ENCODE measurements around the gene TNIK.

TNIK gene

DNA sequence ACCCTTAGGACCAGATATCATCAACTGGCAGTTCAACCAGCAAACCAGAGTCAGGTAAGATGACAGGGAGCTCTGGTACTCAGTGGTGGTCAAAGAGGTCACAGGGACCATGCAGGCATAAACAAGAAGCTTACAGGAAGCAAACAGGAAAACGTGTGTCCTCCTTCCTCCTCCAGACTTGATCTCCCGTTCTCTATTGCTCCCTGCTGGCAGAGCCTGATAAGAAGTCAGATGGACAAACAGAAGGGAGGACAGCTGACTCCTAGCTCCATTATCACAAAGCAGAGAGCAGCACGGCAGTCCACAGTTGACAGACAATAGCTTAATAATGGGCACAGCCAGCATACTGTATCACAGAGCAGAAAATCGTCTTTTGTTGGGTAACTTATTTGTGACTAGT lies 277.2 kb downstream of the TNIK start:
- no peak for DNase-seq

DNA sequence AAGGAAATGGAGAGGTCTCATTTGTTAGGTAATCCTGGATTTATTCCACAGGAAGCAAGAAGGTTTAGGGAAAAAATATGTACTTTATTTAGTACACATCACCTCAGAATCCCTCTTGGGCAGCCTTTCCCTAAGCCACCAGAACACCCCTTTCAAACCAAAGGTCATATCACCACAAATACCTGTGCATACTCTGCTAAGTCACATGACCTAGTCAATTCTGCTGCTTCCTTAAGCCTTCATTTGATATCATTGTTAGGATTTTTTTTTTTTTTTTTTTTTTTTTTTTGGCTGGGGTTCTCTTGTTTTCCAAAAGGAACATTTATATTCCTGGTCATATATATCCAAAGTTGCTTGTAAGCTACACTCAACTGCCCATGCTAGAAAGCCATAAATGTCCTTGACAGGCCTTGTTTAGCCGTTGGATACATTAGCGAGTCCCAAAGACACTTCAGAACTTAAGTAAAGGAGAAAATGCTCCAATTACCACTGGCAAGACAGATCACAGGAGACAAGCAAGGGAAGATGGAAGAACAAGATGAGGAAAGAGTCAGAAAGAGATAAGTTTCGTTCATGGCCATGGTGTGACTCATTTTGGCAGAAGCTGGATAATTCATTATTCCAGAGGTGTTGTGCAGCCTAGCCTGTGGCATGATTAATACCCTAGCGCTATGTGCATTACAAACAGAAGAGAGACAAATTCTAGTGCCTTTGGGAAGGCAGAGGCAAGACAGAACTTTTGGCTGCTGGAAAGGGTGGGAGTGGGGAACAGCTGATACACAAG lies 278.1 kb downstream of the TNIK start:
- DNase-seq = no peak

DNA sequence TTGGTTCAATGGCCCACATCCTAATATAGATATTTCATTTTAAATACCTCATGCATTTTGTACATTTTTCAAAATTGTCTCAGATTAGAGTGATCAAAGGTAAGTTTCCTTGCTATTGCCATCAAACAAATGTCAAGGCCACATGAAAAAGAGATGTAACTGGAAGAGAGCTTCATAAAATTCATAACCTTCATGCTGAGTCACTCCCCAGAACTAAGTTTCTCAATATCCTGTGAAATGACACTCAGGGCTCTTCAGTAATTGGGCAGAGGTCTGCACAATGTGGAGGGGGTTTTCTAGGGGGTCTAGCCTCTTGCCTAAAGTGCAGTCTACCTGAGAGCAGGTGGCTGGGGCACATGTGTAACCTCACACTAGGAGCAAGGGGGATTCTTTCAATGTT lies 281.5 kb downstream of the TNIK start:
- peak; percentile 35 to 42 for DNase-seq

DNA sequence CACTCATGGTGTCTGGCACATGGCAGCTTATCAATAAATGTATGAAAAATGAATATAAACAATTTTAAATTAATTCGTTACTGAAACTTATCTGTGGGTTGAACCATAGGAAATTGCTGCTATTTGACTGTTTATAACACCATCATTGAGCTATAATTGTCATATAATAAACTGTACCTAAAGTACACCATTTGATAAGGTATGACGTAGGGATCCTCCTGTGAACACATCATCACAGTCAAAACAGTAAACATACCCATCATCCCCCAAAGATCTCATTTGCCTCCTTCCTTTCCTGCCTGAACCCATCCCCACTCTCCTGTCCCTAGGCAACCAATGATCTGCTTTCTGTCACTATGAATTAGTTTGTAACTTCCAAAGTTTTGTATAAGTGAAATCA lies 282.7 kb downstream of the TNIK start:
- DNase-seq = no peak

DNA sequence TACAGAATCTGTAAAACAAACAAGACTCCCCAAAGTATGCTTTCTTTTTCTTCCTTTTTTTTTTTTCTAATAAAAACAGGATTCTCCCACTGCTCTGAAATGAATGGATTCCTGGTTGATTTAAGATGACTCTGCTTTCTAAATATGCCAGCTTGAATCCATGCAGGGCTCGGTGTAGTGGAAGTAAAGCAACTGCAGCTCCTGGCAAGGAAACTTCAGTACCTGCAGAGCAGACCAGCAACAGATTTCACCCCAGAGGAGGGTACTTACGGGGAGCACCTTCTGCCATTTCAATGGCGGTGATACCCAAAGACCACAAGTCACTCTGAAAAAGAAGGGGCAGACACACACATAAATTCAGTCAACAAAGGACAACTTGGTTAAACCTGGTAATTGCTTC lies 283.1 kb downstream of the TNIK start:
- DNase-seq = no peak

- no peak for DNase-seq
Observed at GRCh38 chr3:171176244-171176933, 283.8 kb downstream of the TNIK start.

DNA sequence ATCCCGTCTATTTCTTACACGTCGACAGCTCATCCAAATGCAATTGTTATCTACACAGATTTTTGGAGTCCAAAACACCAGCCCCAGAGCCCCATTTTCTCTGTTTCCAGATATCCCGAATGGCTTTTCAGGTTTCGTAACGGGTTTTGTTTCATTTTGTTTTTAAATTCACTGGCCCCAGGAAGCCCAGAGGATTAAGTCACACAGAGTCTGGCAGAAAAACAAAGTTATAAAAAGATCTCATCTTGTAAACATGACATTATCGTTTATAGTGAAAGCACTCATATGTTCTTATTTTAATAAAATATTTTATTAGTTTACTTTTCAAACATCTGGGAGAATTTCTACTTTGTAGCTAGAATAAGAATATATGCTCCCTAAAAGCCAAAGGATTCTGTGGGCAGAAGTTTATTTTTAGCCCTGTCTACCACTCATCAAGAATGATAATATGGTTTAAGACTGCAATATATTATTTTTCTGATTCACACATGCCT lies 284.4 kb downstream of the TNIK start:
- DNase-seq = no peak

GRCh38 chr3:171173736-171174135 lies 286.5 kb downstream of the TNIK start:
- DNase-seq = no peak

DNA sequence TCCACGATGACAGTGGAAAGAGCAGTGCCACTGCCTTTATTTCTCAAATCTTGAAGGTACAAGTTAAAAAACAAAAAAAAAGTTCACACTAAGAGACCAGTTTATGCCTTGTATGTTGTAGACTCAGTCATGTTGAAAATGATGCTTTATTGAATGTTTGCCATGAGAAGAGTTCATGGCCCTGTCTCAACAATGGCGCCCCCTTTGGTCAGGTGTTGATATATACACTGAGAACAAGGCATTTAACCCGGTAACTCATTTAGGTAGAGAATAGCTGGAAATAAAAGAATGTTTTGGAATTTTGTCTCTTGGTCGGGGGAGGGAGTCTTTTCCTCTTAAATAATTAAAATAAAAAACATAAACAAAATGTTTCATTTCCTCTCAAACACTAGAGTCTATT lies 288.1 kb downstream of the TNIK start:
- no peak for DNase-seq

DNA sequence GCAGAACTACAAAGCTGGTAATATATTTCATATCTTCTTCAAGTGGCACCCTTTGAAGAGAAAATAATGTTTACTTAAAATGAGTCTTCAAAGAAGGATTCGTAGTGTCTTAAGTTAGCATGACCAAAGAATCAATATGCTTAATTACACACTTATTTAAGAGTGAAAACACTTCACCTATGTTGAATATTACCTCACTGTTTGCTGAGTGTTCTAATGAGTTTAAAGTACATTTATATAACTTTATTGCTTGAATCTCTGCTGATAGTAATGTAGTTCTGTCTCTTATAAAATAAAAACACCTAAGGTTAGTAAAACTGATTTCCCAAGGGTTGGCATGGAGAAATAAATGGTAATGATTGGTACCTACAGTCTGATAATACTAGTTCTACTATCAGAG lies 290.3 kb downstream of the TNIK start:
- no peak for DNase-seq

GRCh38 chr3:171169443-171169842 lies 290.8 kb downstream of the TNIK start:
- no peak for DNase-seq

- DNase-seq = no peak
Observed at GRCh38 chr3:171168551-171168950, 291.7 kb downstream of the TNIK start.

- DNase-seq = no peak
Observed at GRCh38 chr3:171168086-171168485, 292.1 kb downstream of the TNIK start.

DNA sequence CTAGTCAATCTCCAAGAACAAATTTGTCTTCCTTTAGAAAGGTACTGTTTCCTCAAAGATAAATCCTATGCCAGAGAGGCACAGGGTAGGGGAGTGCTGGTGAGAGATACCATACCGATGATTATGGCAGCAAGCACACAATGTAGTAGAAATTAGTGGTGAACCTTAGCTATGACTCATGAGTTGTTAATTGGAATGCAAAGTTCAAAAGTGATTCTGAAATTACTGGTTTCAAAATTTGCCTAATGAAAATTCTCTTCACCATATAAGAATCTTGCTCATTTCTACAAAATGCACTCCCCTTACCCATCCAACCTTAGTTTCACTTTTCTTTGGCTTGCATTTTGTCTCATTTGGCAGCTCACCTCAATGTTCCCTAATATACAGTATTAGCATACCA lies 294.2 kb downstream of the TNIK start:
- no peak for DNase-seq

DNA sequence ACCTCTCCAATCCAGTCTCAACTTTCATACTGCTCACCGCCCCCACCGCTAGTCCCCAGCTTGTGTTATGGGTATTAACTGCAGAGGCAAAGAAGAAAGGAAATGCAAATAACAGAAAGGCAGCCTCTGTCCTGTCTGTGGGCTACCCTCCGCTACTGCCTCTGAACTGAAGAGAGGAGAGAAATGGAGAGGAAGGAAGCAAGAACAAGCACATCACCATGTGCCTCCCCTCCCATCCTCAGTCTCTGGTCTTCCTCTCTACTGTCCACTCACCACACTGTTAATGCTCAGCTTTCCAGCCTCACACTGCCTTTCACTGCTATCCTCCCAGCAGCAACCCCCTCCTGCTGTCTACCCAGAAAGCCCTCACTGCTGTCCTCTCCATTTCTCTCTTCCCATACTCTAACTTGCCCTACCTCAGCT lies 294.7 kb downstream of the TNIK start:
- no peak for DNase-seq

DNA sequence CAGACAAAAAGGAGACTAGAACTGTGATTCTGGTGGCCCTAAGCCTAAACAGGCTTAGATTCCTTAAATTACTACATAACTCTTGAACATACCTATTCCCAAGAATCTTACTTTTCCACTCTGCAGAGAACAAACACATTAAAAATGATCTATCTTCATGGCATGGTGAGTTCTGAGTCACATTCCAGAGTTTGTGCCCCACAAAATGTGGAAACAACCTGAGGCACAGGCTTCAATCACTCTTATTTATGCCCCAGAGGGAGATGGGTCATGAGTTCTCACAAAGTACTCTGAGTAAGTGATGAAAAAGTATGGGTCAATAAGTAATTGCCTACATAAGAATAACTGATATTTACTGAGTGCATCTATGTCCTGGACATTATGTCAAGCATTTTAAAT lies 296.1 kb downstream of the TNIK start:
- no peak for DNase-seq

GRCh38 chr3:171163101-171164066 lies 296.8 kb downstream of the TNIK start:
- peak; percentile 52 to 62 for DNase-seq

GRCh38 chr3:171160325-171160724 lies 299.9 kb downstream of the TNIK start:
- no peak for DNase-seq

- DNase-seq = no peak
Observed at GRCh38 chr3:171159822-171160157, 300.4 kb downstream of the TNIK start.

DNA sequence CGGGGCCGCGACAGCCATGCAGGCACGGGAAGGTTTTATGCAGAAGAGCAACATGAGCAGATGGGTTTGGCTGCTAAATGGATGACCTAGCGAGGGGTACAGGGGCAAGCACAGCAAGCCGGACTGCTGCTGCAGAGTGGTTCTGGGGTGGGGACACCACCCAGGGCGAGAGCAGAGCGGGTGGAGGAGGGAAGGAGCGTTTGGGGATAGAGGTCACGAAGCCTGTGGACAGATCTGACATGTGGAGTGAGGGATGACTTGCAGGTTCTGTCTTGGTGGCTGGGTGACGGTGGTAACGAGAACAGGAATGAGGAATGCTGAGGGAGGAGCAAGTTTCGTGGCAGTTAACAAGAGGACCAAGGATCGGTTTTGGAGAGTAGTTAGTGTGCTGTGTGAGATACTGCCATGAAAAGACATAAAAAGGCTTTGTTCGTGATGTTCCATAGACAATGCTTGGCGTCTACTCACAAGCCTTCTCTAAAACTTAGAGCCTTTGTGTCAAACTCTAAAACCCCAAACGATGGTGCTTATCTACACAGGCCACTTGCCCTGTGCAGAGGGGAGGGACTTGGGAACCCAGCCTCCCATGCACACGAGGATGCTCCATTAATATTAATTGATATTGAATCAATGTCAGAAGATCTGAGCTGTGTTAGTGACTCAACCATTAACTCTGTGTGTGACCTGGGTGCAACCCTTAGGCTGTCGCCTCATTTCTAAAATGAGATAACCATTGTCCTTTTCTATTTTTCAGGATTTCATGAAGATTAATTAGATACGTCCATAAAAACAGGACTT lies 301.0 kb downstream of the TNIK start:
- no peak for DNase-seq

DNA sequence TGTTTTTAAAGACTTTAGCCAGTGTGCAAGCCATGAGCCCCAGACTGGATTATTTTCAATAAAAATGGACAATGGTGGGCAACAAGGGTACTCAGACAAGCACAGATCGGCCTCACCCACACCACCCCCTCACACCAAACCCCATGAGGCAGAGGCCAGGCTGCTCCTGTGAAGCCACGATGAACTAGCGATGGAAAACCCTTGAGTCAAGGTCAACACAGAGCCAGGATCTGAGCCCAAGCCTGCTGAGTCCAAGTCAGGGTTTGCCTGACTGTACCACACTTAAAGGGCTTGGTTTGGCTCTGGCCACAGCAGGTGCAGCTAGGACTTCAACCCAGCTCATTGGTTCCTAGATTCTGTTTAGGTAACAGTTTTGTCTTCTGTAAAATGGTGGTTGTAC lies 302.2 kb downstream of the TNIK start:
- no peak for DNase-seq

GRCh38 chr3:171157286-171157685 lies 302.9 kb downstream of the TNIK start:
- DNase-seq = no peak
